CD4-positive, alpha-beta T cell (primary cell): ENCODE data around the gene SPHK1. TPM values are rescaled to one million over a fixed set of nuclear protein-coding genes. Genes with fewer than 3 reads are reported as not detected.

Experiments
- ATAC-seq: fragments of 200-7000 bp; cut with Tn5 transposase; one replicate; pipeline ENCODE4 v1.10.0; 2022; ENCODE audit warnings: mild to moderate bottlenecking; ENCODE audit not compliant: poor library complexity
- CTCF ChIA-PET: fragments of 350-600 bp; sonication (Branson Sonifier 250); formaldehyde crosslinking; loops from one replicate; lab custom pipeline; 2021; ENCODE audit warnings: antibody characterized with exemption, inconsistent platforms; lab: Charles Lee
- POLR2A ChIA-PET: fragments of 350-600 bp; sonication (Branson Sonifier 250); formaldehyde crosslinking; loops from one replicate; lab custom pipeline; 2021; ENCODE audit warnings: antibody characterized with exemption, inconsistent platforms; lab: Charles Lee
- DNase-seq, 14 experiments: peaks; one replicate each; pipeline ENCODE4 v3.0.0-alpha.2; 2013 to 2020; ENCODE audit warnings: mixed read lengths in 2 of 14
- H3K27ac ChIP-seq, 2 donors: one replicate each; pipeline versions ENCODE4 v1.5.1 to v1.7.0; 2013; ENCODE audit warnings: low read length in 2 of 2, low read depth in 1 of 2, mild to moderate bottlenecking in 1 of 2
- H3K27me3 ChIP-seq, 2 experiments: 1 replicate in 1 of 2; 2 replicates in 1 of 2; pipeline versions ENCODE4 v1.6.1 to v1.7.0; 2013; ENCODE audit warnings: low read length in 2 of 2, control low read depth in 1 of 2, mild to moderate bottlenecking in 1 of 2, moderate library complexity in 1 of 2; ENCODE audit not compliant: insufficient read depth in 2 of 2, control insufficient read depth in 1 of 2
- H3K36me3 ChIP-seq: one replicate; pipeline ENCODE4 v1.6.1; 2013; ENCODE audit warnings: low read length, control low read depth; ENCODE audit not compliant: insufficient read depth
- H3K4me1 ChIP-seq: one replicate; pipeline ENCODE4 v1.6.1; 2013; ENCODE audit warnings: low read length, control low read depth; ENCODE audit not compliant: insufficient read depth
- H3K4me3 ChIP-seq: one replicate; pipeline ENCODE4 v1.5.1; 2013; ENCODE audit warnings: mild to moderate bottlenecking, low read length, moderate library complexity
- H3K9me3 ChIP-seq, 2 experiments: 1 replicate in 1 of 2; 2 replicates in 1 of 2; pipeline versions ENCODE4 v1.6.1 to v1.7.0; 2013; ENCODE audit warnings: low read length in 2 of 2, mild to moderate bottlenecking in 2 of 2, control low read depth in 1 of 2, moderate library complexity in 1 of 2; ENCODE audit not compliant: control insufficient read depth in 1 of 2, insufficient read depth in 1 of 2
- H3K27ac Mint-ChIP-seq: one replicate; pipeline ENCODE4 v1.8.0; 2020; ENCODE audit warnings: mixed read lengths
- H3K27me3 Mint-ChIP-seq: one replicate; pipeline ENCODE4 v1.8.0; 2021; ENCODE audit warnings: mixed read lengths
- H3K36me3 Mint-ChIP-seq: one replicate; pipeline ENCODE4 v1.8.0; 2021; ENCODE audit warnings: low read depth, mixed read lengths
- H3K4me1 Mint-ChIP-seq: one replicate; pipeline ENCODE4 v1.8.0; 2021; ENCODE audit warnings: low read depth, mixed read lengths
- H3K4me3 Mint-ChIP-seq: one replicate; pipeline ENCODE4 v1.8.0; 2020; ENCODE audit warnings: mild to moderate bottlenecking, mixed read lengths
- H3K9me3 Mint-ChIP-seq: one replicate; pipeline ENCODE4 v1.8.0; 2020; ENCODE audit warnings: mixed read lengths
- CTCF ChIP-seq: fragments of 200-600 bp; IDR thresholded peaks from one replicate; pipeline ENCODE4 v1.8.0; 2022; ENCODE audit warnings: antibody characterized with exemption, mild to moderate bottlenecking
- intact Hi-C, 2 experiments: fragments of 100-400 bp; cut with DNase I in 1 of 2; cut with micrococcal nuclease in 1 of 2; formaldehyde crosslinking; loops; one replicate each; pipeline versions ENCODE4 v1.15.1 to v1.9.0; 2023 to 2025; cut with DNase I, micrococcal nuclease
- total RNA-seq, 174 experiments: library from RNA in 2 of 174; stranded (reverse) in 2 of 174; gene quantifications; one replicate each; pipeline ENCODE4 v1.2.3 and lab custom pipeline; 2021 to 2026

Gene SPHK1
- total RNA-seq, 2 experiments from 2014 or later = 0.45 to 1.1 TPM

GRCh38 chr17:76367642-76368041 is 16.8 kb upstream of the SPHK1 start:
- POLR2A ChIA-PET = no interaction called here
- Histone ChIP-seq H3K4me3 (no peak overlapping the region), H3K27ac (no peak overlapping the region), H3K36me3 (no peaks in the 10 kb centered on the region), H3K9me3 (no peaks in the 10 kb centered on the region), H3K4me1 (no peaks in the 10 kb centered on the region), H3K27me3 (no peaks in the 10 kb centered on the region)
- Mint-ChIP-seq H3K36me3 (no peaks in the 10 kb centered on the region), H3K4me1 (no peaks in the 10 kb centered on the region), H3K27me3 (no peaks in the 10 kb centered on the region), H3K4me3 (no peak overlapping the region), H3K27ac (no peak overlapping the region), H3K9me3 (no peaks in the 10 kb centered on the region)
- TF ChIP-seq CTCF = no peak
- no peak for ATAC-seq
- CTCF ChIA-PET = no interaction called here
- no peak for DNase-seq
- intact Hi-C loops = no loop called here

- intact Hi-C loops = no loop called here
- Mint-ChIP-seq H3K27ac (no peak overlapping the region), H3K9me3 (no peaks in the 10 kb centered on the region), H3K27me3 (no peaks in the 10 kb centered on the region), H3K36me3 (no peaks in the 10 kb centered on the region), H3K4me3 (no peak overlapping the region), H3K4me1 (no peaks in the 10 kb centered on the region)
- H3K4me1 ChIP-seq = no peaks in the 10 kb centered on the region
- no peaks in the 10 kb centered on the region for H3K36me3 ChIP-seq
- H3K9me3 ChIP-seq = no peaks in the 10 kb centered on the region
- no peak overlapping the region for H3K4me3 ChIP-seq
- ChIA-PET POLR2A (no interaction called here), CTCF (interaction anchor here (2.3 kb wide), 1 partner anchor 17 kb away, joined by 11 read pairs; the partner anchor contains the start of gene SPHK1)
- H3K27me3 ChIP-seq = no peaks in the 10 kb centered on the region
- no peak for TF ChIP-seq CTCF
- no peak overlapping the region for H3K27ac ChIP-seq
- DNase-seq = no peak
- ATAC-seq = no peak
Observed at GRCh38 chr17:76368545-76368944, 15.9 kb upstream of the SPHK1 start.

- ATAC-seq = no peak
- TF ChIP-seq CTCF = no peak
- Histone ChIP-seq H3K27ac (no peak overlapping the region), H3K36me3 (no peaks in the 10 kb centered on the region), H3K27me3 (no peaks in the 10 kb centered on the region), H3K4me1 (no peaks in the 10 kb centered on the region), H3K4me3 (no peak overlapping the region), H3K9me3 (no peaks in the 10 kb centered on the region)
- ChIA-PET POLR2A (interaction anchor here (1.2 kb wide), 1 partner anchor 16 kb away, joined by 3 read pairs; the partner anchor contains the start of gene PRPSAP1), CTCF (interaction anchor here (2.3 kb wide), 1 partner anchor 16 kb away, joined by 11 read pairs; the partner anchor contains the start of gene SPHK1)
- no peaks in the 10 kb centered on the region for H3K9me3 Mint-ChIP-seq
- H3K4me1 Mint-ChIP-seq = no peaks in the 10 kb centered on the region
- H3K36me3 Mint-ChIP-seq = no peaks in the 10 kb centered on the region
- no peak overlapping the region for H3K27ac Mint-ChIP-seq
- no peak overlapping the region for H3K4me3 Mint-ChIP-seq
- H3K27me3 Mint-ChIP-seq = no peaks in the 10 kb centered on the region
- no peak for DNase-seq
- intact Hi-C loops = no loop called here
Observed at GRCh38 chr17:76369379-76369778, 15.0 kb upstream of the SPHK1 start.
